HEK293 (cell line): ENCODE data around the gene MAPK14.
"Not testable (repeated sequence)": the region's sequence is repeated elsewhere in the genome, so short reads cannot be mapped to it uniquely, and the experiment has no call there.

ENCODE experiments used
- KLF7 ChIP-seq: fragments of 450-650 bp; formaldehyde crosslinking; IDR thresholded peaks from 2 replicates; pipeline ENCODE4 v1.5.1; 2016; ENCODE audit warnings: missing biosample characterization, missing genetic modification characterization, borderline replicate concordance
- MZF1 ChIP-seq: fragments of 450-650 bp; formaldehyde crosslinking; IDR thresholded peaks from 2 replicates; pipeline ENCODE4 v1.5.1; 2017; ENCODE audit warnings: missing biosample characterization, missing genetic modification characterization, borderline replicate concordance
- WT1 ChIP-seq: fragments of 450-650 bp; formaldehyde crosslinking; IDR thresholded peaks from 2 replicates; pipeline ENCODE4 v1.5.1; 2016; ENCODE audit warnings: missing biosample characterization, missing genetic modification characterization
- ZNF274 ChIP-seq, 2 experiments: fragments of 200-500 bp in 1 of 2; fragments of 450-650 bp in 1 of 2; sonication (Bioruptor generic) in 1 of 2; formaldehyde crosslinking in 1 of 2; IDR thresholded peaks; 2 replicates each; pipeline versions ENCODE4 v1.5.1 to v1.6.1; 2014 to 2016; ENCODE audit warnings: borderline replicate concordance in 1 of 2, inconsistent platforms in 1 of 2, low read length in 1 of 2, missing biosample characterization in 1 of 2, missing genetic modification characterization in 1 of 2
- ZNF423 ChIP-seq: fragments of 450-650 bp; formaldehyde crosslinking; IDR thresholded peaks from 2 replicates; pipeline ENCODE4 v1.5.1; 2016; ENCODE audit warnings: missing biosample characterization, missing genetic modification characterization
- ZNF560 ChIP-seq: fragments of 450-650 bp; formaldehyde crosslinking; IDR thresholded peaks from 2 replicates; pipeline ENCODE4 v1.5.1; 2017; ENCODE audit warnings: missing biosample characterization, missing genetic modification characterization, borderline replicate concordance
- ZNF561 ChIP-seq: fragments of 450-650 bp; IDR thresholded peaks from 2 replicates; pipeline ENCODE4 v1.5.1; 2018; ENCODE audit warnings: missing biosample characterization, missing genetic modification characterization, borderline replicate concordance
- TF ChIP-seq, protein P1 (sequence below): fragments of 450-650 bp; formaldehyde crosslinking; IDR thresholded peaks from 2 replicates; pipeline ENCODE4 v1.5.1; 2016; ENCODE audit warnings: missing biosample characterization, missing genetic modification characterization
- TF ChIP-seq, protein P2 (sequence below): fragments of 450-650 bp; formaldehyde crosslinking; IDR thresholded peaks from 2 replicates; pipeline ENCODE4 v1.5.1; 2016; ENCODE audit warnings: missing biosample characterization, missing genetic modification characterization

DNA sequence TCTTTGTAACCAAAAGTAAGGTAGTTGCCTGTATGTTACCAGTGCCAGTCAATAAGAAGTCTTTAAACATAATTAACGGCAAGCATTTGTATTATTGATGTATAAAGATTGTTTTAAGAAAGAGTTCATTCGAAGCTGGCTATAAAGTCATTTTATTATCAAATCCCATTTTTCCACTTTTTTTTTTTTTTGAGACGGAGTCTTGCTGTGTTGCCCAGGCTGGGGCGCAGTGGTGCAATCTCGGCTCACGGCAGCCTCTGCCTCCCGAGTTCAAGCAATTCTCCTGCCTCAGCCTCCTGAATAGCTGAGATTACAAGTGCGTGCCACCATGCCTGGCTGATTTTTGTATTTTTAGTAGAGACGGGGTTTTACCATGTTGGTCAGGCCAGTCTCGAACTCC is 5.5 kb downstream of the MAPK14 start:
- TF ChIP-seq, protein P1, sequence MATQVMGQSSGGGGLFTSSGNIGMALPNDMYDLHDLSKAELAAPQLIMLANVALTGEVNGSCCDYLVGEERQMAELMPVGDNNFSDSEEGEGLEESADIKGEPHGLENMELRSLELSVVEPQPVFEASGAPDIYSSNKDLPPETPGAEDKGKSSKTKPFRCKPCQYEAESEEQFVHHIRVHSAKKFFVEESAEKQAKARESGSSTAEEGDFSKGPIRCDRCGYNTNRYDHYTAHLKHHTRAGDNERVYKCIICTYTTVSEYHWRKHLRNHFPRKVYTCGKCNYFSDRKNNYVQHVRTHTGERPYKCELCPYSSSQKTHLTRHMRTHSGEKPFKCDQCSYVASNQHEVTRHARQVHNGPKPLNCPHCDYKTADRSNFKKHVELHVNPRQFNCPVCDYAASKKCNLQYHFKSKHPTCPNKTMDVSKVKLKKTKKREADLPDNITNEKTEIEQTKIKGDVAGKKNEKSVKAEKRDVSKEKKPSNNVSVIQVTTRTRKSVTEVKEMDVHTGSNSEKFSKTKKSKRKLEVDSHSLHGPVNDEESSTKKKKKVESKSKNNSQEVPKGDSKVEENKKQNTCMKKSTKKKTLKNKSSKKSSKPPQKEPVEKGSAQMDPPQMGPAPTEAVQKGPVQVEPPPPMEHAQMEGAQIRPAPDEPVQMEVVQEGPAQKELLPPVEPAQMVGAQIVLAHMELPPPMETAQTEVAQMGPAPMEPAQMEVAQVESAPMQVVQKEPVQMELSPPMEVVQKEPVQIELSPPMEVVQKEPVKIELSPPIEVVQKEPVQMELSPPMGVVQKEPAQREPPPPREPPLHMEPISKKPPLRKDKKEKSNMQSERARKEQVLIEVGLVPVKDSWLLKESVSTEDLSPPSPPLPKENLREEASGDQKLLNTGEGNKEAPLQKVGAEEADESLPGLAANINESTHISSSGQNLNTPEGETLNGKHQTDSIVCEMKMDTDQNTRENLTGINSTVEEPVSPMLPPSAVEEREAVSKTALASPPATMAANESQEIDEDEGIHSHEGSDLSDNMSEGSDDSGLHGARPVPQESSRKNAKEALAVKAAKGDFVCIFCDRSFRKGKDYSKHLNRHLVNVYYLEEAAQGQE: not testable (repeated sequence)
- TF ChIP-seq ZNF274 (IDR thresholded peaks at IDR 0.05; ENCODE audit: low read length); ZNF274 (tag by site-specific recombination; IDR thresholded peaks at IDR 0.05; ENCODE audit: borderline replicate concordance); ZNF423 (tag by site-specific recombination); MZF1 (tag by site-specific recombination); KLF7 (tag by site-specific recombination); WT1 (tag by site-specific recombination); ZNF561 (tag by site-specific recombination); ZNF560: not testable (repeated sequence)
- TF ChIP-seq, protein P2, sequence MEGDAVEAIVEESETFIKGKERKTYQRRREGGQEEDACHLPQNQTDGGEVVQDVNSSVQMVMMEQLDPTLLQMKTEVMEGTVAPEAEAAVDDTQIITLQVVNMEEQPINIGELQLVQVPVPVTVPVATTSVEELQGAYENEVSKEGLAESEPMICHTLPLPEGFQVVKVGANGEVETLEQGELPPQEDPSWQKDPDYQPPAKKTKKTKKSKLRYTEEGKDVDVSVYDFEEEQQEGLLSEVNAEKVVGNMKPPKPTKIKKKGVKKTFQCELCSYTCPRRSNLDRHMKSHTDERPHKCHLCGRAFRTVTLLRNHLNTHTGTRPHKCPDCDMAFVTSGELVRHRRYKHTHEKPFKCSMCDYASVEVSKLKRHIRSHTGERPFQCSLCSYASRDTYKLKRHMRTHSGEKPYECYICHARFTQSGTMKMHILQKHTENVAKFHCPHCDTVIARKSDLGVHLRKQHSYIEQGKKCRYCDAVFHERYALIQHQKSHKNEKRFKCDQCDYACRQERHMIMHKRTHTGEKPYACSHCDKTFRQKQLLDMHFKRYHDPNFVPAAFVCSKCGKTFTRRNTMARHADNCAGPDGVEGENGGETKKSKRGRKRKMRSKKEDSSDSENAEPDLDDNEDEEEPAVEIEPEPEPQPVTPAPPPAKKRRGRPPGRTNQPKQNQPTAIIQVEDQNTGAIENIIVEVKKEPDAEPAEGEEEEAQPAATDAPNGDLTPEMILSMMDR (tag by site-specific recombination): not testable (repeated sequence)
